HG03575 (cell line): ENCODE results near the gene MYL9.

Experiments
- ATAC-seq: cut with Tn5 transposase; IDR thresholded peaks from one replicate; pipeline ENCODE4 v1.9.1; 2021; ENCODE audit not compliant: unreplicated experiment, insufficient number of reproducible peaks, low FRiP score; ENCODE audit errors: extremely low read depth

Gene MYL9

DNA sequence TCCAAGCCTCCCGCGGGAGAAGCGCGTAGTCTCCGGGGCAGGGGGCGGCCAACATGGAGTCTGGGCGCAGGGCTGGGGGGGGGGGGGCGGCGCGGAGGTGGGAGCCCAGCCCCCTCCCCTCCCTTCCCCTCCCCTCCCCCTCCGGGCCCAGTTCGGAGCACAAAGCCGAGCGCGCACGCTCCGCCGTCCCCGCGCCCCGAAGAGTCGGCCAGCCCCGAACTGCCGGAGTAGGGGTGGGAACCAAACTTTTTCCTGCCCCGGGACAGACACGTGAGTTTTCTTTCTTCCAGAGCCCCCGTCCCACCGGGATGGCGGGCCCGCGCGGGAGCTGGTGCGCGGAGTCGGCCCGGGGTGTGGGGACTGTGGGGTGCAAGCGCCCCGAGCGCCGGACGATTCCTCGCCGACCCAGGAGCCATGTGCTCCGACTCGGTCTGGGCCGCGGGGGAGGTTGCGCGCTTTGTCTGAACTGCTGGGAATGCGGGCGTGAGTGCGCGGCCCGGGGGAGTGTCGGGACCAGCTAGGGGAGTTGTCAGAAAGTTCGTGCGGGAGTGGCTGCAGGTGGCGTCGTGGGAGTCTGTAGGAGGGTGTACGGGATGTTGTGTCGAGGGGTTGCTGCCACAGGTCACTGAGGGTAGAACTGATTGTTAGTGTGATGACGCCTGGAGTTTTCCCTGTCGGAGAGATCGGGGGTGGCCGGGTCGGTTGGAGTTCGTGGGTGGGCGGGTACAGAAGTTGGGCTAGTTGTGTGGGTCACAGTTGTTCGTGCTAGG is 33.2 kb downstream of the MYL9 start:
- ATAC-seq: no peak

DNA sequence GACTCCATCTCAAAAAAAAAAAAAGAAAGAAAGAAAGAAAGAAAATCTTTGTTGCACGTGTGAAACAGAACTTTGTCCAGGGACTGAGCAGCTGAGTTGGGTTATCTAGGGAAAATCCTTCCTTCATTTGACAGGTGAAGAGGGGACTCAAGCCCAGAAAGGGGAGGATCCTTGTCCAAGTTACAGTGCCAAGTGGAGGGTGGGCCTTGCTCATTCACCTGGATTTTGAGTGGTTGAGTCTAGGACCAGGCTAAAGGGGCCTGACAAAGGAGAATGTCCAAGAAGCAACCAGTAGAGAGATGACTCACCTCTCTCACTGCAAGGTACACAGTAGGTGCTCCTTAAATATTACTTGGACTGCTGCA is 34.7 kb downstream of the MYL9 start:
- no peak for ATAC-seq

DNA sequence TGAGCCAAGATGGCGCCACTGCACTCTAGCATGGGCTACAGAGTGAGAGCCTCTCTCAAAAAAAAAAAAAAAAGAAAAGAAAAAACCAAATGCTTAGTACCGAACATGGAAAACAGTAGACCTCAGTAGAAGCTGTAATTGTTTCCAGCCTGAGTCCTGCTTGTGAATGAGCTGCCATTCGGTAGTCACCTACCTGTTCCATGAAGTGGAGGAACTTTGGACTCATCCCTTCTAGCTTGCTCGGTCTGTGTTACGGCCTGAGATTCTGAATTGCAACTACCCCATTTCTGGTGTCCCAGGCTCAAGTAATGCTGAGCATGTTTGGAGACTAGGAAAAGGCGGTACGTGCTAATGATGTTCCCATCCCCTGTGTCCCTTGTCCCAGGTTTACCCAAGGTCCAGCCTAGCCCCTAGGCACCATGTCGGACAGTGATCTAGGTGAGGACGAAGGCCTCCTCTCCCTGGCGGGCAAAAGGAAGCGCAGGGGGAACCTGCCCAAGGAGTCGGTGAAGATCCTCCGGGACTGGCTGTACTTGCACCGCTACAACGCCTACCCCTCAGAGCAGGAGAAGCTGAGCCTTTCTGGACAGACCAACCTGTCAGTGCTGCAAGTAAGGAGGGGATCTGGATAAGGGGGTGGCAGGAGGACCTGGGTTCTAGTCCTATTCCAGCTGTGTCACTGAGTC is 37.2 kb downstream of the MYL9 start:
- no peak for ATAC-seq

DNA sequence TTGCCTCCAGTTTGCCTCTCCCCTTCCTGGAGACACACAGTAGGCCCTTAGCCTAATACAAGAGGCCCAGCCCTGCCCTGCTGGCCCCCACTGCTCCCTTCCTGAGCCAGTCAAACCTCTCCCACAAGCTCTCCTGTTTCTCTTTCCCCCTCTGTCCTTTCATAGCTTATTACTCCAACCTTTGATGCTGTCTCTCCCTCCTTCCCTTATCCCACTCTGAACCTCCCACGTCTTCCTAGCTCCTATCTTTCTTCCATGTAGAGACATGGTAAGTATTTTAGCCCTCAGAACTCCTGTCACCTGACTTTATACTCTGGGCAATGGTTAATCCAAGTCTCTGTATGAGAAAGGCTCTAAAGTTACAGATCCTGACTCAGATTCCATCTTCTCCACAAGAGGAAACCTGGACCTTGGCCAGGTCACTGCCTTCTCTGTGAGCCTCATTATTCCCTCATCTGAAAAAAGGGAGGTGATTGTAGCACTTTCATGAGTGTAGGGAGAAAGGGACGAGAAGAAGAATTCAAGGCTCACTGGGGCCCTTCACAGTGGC is 38.8 kb downstream of the MYL9 start:
- no peak for ATAC-seq

DNA sequence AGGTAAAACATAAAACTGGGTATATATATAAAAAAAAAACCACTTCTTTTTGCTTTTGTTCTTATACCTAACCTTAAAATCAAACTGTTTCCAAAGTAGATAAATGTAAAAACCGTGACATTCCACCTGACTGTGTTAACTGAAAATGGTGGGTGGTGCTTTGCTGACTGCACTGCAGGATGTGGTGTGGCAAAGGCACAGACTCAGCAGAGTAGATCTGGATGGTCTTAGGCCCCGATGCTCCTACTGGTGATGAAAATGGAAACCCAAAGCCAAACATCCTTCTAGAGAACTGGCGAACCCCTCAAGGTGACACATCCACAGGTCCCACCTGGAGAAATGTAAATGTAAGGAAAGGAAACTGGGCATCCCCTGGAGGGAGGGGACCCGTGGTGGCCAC is 41.0 kb downstream of the MYL9 start:
- ATAC-seq: no peak

DNA sequence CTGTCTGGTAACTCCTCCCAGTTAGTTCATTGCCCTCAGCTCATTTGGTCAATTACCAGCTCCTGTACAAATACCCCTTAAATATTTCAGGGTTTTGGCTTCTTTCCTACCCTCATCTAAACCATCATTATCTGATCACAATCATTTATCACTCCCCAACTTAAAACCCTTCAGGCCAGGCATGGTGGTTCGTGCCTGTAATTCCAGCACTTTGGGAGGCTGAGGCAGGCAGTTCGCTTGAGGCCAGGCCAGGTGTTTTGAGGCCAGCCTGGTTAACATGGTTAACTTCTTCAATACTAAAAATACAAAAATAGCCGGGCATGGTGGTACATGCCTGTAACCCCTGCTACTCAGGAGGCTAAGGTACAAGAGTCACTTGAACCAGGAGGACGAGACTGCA is 41.5 kb downstream of the MYL9 start:
- no peak for ATAC-seq

DNA sequence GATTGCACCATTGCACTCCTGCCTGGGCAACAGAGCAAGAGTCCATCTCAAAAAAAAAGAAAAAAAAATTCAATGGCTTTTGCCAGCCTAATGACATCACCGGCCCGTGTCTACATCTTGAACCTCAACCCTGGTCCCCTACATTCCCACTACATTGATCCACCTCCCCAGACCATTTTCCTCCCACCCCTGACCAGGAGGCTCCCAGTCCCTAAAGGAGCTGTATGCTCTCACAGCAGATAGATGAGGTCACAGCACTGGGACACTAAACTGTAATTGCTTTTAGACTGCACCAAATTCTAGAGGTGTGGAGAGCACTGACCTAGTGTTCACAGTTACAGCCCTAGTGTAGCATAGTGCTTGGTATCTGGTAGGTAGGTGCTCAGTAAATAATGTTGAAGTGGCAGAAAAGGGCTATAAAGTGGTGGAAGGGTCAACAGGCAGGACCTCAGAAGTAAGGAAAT is 42.7 kb downstream of the MYL9 start:
- no peak for ATAC-seq

DNA sequence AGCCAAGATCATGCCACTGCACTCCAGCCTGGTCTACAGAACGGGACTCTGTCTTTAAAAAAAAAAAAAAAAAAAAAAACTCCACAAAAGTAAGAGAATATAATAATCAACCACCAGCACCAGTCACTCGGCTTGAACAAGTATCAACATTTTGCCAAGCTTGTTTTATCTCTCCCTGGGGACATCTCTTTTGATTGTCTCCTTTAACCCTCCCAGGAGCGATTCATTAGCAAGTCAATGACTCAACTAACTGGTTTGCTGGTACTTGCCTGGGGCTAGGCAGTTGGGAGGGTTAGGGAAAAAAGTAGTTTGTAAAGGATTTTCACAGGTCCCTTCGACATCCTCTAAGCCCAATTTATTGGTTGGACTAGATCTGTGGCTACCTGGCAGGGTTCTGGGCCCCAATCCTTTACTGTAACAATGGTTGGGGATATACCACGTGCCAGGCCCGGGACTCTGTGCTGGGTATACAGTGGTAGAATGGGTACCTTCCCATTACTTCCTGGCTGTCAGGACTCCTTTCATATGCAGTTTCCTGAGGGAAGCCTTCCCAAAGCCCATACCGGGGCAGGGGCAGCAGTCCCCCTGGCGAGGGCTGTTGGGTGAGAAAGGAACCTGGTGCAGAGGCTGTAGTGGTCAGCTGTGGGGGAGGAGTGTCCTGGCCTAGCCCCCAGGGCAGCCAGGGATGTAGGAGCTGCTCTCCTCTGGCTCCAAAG is 44.2 kb downstream of the MYL9 start:
- ATAC-seq: no peak

DNA sequence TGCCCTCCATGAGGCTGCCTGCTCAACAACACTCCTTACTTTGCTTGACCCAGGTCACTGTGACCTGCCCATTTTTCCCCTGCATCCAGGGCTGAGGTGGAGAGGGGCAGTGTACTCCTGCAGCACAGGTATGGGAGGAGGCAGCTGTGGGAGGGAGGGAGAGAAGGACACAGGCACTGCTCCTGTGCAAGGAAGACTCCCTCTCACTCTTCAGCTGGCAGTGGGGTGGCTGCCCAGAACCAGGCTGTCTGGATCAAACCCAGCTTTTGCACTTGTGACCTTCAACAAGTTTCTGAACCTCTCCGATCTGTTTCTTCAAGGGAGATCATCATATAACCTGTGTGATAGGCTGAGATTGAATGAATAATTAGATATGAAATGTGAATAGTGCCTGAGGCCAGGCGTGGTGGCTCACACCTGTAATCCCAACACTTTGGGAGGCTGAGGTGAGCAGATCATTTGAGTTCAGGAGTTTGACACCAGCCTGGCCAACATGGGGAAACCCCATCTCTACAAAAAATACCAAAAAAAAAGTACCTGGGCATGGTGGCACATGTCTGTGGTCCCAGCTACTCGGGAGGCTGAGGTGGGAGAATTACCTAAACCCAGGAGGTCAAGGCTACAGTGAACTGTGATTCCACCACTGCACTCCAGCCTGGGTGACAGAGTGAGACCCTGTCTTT is 46.2 kb downstream of the MYL9 start:
- ATAC-seq: no peak

DNA sequence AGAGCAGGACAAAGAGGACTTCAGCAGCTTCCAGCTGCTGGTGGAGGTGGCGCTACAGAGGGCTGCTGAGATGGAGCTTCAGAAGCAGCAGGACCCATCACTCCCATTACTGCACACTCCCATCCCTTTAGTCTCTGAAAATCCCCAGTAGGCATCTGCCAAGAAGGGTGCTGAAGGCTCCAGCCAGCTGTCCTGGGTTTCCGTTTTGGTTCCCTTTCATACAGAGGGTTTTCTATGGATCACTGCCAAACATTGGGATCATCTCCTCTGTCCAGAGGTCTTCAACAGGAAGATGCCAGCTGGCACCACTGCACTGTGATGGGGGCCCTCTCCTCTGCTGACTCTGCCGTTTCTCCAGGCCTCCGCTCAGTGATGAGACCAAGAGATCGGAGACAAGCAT is 50.0 kb downstream of the MYL9 start:
- no peak for ATAC-seq

DNA sequence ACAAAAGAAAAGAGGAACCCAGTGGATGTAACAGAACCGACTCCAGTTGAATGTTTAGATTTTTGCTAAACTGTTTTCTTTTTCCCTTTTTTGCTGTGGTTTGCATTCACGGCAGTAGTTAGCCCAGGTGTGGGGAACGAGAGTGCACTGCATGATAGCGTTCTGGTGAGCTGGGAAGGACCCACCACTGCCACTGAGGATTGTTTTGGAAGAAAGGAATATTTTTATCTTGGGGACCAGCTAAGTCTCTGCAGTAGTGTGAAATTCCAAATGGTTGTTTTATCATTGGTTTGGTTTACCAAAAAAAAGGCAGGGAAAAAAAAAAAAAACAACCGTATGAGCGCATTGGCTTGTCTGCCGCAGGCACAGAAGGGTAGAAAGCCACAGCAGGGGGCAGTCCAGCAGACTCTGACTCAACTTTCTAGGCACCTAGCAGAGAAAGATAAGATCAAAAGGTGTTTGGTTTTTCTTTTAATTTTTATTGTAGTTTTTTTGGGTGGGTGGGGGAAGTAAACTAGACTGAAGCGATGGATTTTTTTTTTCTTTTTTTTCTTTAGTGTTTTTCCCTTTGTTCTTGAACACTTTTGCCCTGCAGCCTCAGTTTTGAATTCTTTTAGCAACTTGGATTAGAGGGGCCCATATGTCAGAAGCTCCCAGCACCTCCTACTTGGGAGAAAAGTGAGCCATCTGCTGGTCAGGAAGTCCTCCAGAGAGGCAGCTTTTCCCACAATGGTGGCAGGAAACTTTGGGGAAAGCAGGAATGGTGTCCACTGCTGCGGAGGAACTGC is 50.7 kb downstream of the MYL9 start:
- ATAC-seq: no peak

DNA sequence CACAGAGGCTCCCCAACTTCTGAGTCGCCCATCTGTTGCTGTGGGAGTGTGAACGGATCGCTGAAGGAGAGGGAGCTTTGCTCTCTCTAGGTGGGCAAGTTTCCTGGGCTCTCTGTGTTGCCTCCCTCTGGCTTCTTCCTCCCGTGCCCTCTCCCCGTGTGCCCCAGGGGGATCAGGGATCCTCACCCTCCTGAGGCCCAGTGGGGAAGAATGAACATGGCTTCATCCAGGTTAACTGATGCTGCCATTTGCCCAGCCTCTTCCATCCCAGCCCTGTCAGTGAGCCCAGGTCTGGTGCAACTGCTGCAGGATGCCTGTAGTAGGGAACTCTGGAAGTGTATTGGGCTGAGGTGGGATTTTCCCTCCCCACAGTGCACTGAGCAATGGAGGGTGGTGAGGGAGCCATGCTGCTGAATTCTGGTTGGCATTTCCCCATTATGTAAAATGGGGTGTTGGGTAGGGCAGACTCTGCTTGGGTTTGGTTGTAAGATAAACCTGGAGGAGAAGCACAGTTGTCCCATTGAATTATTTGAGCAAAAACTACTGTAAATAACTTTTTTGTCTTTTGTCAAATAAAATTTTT is 52.1 kb downstream of the MYL9 start:
- ATAC-seq: no peak

DNA sequence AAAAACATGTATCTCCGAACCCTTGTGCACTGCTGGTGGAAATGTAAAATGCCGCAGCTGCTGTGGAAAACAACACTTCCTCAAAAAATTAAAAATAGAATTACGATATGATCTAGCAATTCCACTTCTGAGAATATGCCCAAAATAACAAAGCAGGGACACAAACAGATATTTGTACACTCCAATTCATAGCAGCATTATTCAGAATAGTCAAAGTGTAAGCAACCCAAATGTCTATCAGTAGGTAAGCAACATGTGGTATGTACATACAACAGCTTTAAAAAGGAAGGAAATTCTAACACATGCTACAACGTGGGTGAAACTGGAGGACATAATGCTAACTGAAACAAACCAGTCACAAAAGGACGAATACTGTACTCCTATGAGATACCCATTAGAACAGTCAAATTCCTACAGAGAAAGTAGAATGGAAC is 58.6 kb downstream of the MYL9 start:
- ATAC-seq: no peak
